Liver (tissue), 9 donors: ENCODE results near the gene SH3D19. TPM values are rescaled to one million over a fixed set of nuclear protein-coding genes. Genes with fewer than 3 reads are reported as not detected.

ENCODE experiments used
- DNase-seq: peaks from one replicate; pipeline ENCODE4 v3.0.0-alpha.2; 2017; ENCODE audit warnings: low spot score
- H3K27ac ChIP-seq, 2 donors: one replicate each; pipeline ENCODE4 v1.7.0; 2013; ENCODE audit warnings: inconsistent platforms in 2 of 2, low read length in 2 of 2, control low read depth in 1 of 2, low read depth in 1 of 2, mild to moderate bottlenecking in 1 of 2
- H3K27me3 ChIP-seq, 4 donors: one replicate each; pipeline versions ENCODE4 v1.6.1 to v1.7.0; 2013; ENCODE audit warnings: low read length in 3 of 4, inconsistent platforms in 1 of 4, mild to moderate bottlenecking in 1 of 4, moderate library complexity in 1 of 4; ENCODE audit not compliant: control insufficient read depth in 4 of 4, insufficient read depth in 4 of 4
- H3K36me3 ChIP-seq, 4 donors: one replicate each; pipeline versions ENCODE4 v1.6.1 to v1.7.0; 2013; ENCODE audit warnings: low read length in 3 of 4, mild to moderate bottlenecking in 3 of 4, low read depth in 1 of 4, moderate library complexity in 1 of 4; ENCODE audit not compliant: control insufficient read depth in 4 of 4, insufficient read depth in 3 of 4
- H3K4me1 ChIP-seq, 4 donors: one replicate each; pipeline versions ENCODE4 v1.6.1 to v1.7.0; 2013; ENCODE audit warnings: low read length in 3 of 4, mild to moderate bottlenecking in 3 of 4, moderate library complexity in 1 of 4; ENCODE audit not compliant: control insufficient read depth in 4 of 4, insufficient read depth in 4 of 4
- H3K4me3 ChIP-seq, 3 donors: one replicate each; pipeline versions ENCODE4 v1.6.1 to v1.7.0; 2013; ENCODE audit warnings: low read length in 3 of 3, control low read depth in 1 of 3, low read depth in 1 of 3, mild to moderate bottlenecking in 1 of 3
- H3K9ac ChIP-seq, 2 donors: one replicate each; pipeline ENCODE4 v1.7.0; 2013; ENCODE audit warnings: low read length in 2 of 2, mild to moderate bottlenecking in 2 of 2, moderate library complexity in 2 of 2, control low read depth in 1 of 2, low read depth in 1 of 2
- H3K9me3 ChIP-seq, 4 donors: one replicate each; pipeline versions ENCODE4 v1.6.1 to v1.7.0; 2013; ENCODE audit warnings: low read length in 3 of 4; ENCODE audit not compliant: control insufficient read depth in 4 of 4
- EGR1 ChIP-seq, 2 donors: IDR thresholded peaks; 2 replicates each; pipeline ENCODE4 v1.6.1; 2016 to 2018; ENCODE audit warnings: antibody characterized with exemption in 2 of 2, low read depth in 2 of 2
- FOXA1 ChIP-seq: IDR thresholded peaks from 2 replicates; pipeline ENCODE4 v1.6.1; 2016; ENCODE audit warnings: antibody characterized with exemption
- FOXA2 ChIP-seq: IDR thresholded peaks from 2 replicates; pipeline ENCODE4 v1.6.1; 2016; ENCODE audit warnings: antibody characterized with exemption
- GABPA ChIP-seq, 2 donors: IDR thresholded peaks in 1 of 2; conservative IDR thresholded peaks in 1 of 2; 2 replicates each; pipeline ENCODE4 v1.6.1; 2016; ENCODE audit warnings: antibody characterized with exemption in 2 of 2, mild to moderate bottlenecking in 1 of 2, moderate library complexity in 1 of 2
- HNF4A ChIP-seq, 2 donors: conservative IDR thresholded peaks; 2 replicates each; pipeline ENCODE4 v1.6.1; 2016; ENCODE audit warnings: antibody characterized with exemption in 2 of 2, mild to moderate bottlenecking in 2 of 2
- HNF4G ChIP-seq: IDR thresholded peaks from 2 replicates; pipeline ENCODE4 v1.6.1; 2016; ENCODE audit warnings: antibody characterized with exemption
- JUND ChIP-seq, 2 donors: IDR thresholded peaks; 2 replicates each; pipeline ENCODE4 v1.6.1; 2016; ENCODE audit warnings: antibody characterized with exemption in 2 of 2
- NR2F2 ChIP-seq: IDR thresholded peaks from 2 replicates; pipeline ENCODE4 v1.6.1; 2016; ENCODE audit warnings: antibody characterized with exemption
- RAD21 ChIP-seq, 2 donors: IDR thresholded peaks; 2 replicates each; pipeline ENCODE4 v1.6.1; 2016; ENCODE audit warnings: antibody characterized with exemption in 2 of 2, mild to moderate bottlenecking in 2 of 2
- REST ChIP-seq: IDR thresholded peaks from 2 replicates; pipeline ENCODE4 v1.6.1; 2016; ENCODE audit warnings: antibody characterized with exemption, mild to moderate bottlenecking
- RXRA ChIP-seq, 2 donors: IDR thresholded peaks; 2 replicates each; pipeline ENCODE4 v1.6.1; 2017 to 2018; ENCODE audit warnings: antibody characterized with exemption in 2 of 2, mild to moderate bottlenecking in 1 of 2
- SP1 ChIP-seq: IDR thresholded peaks from 2 replicates; pipeline ENCODE4 v1.6.1; 2018; ENCODE audit warnings: antibody characterized with exemption, mild to moderate bottlenecking
- TAF1 ChIP-seq: conservative IDR thresholded peaks from 2 replicates; pipeline ENCODE4 v1.6.1; 2016; ENCODE audit warnings: antibody characterized with exemption, mild to moderate bottlenecking
- YY1 ChIP-seq: IDR thresholded peaks from 2 replicates; pipeline ENCODE4 v1.6.1; 2016; ENCODE audit warnings: antibody characterized with exemption, mild to moderate bottlenecking
- WGBS: extraction: QIAGEN DNeasy Blood & Tissue Kit; methylation state at CpG from one replicate; pipeline ENCODE4 v1.1.7; 2013; 5-methylcytosine and 5-hydroxymethylcytosine counted together
- polyA plus RNA-seq, 2 donors: library from polyadenylated mRNA; stranded (reverse) in 1 of 2; unstranded in 1 of 2; fragments of 200-250 nt in 1 of 2; fragments of >200 nt in 1 of 2; fragmentation: Nextera tagmentation in 1 of 2; extraction: Ambion mirVana in 1 of 2; gene quantifications; one replicate each; pipeline versions ENCODE4 v1.2.1 to v1.2.3, GENCODE V29; 2013 to 2015
- total RNA-seq, 2 donors: library from RNA; depleted of rRNA; stranded (reverse); fragments of >200 nt; gene quantifications; one replicate each; pipeline ENCODE4 v1.2.3, GENCODE V29; 2014
- TF ChIP-seq, protein P1 (sequence below): IDR thresholded peaks from 2 replicates; pipeline ENCODE4 v1.6.1; 2016; ENCODE audit warnings: antibody characterized with exemption
- TF ChIP-seq, protein P2 (sequence below): IDR thresholded peaks from 2 replicates; pipeline ENCODE4 v1.6.1; 2016; ENCODE audit warnings: antibody characterized with exemption
- TF ChIP-seq, protein P3 (sequence below): IDR thresholded peaks from 2 replicates; pipeline ENCODE4 v1.6.1; 2016; ENCODE audit warnings: antibody characterized with exemption
- TF ChIP-seq, protein P4 (sequence below): fragments of 150-350 bp; IDR thresholded peaks from 2 replicates; pipeline ENCODE4 v1.5.1; 2017; ENCODE audit warnings: improper control_type of control experiment, low read depth, low read length; ENCODE audit not compliant: missing input control
- donor health status: healthy.
- donor health status: healthy.
- donor health status: healthy.
- donor health status: healthy.
- donor health status: healthy.

Gene SH3D19
- total and polyA plus RNA-seq, 4 donors, result 11.0 to 22.2 (median 17.1) TPM

GRCh38 chr4:151223465-151223864, 101.9 kb downstream of the SH3D19 start:
- H3K27me3 ChIP-seq, result no peaks in the 10 kb centered on the region
- DNase-seq, result no peak
- WGBS, result 71% methylated on average over 4 of the region's 4 CpGs
- TF ChIP-seq GABPA (IDR thresholded peaks at IDR 0.05 in 1 of 2, conservative IDR thresholded peaks at IDR 0.05 in 1 of 2) (no peak), RAD21 (IDR thresholded peaks at IDR 0.05) (no peak), FOXA2 (no peak), TAF1 (no peak), NR2F2 (no peak), HNF4G (no peak), HNF4A (conservative IDR thresholded peaks at IDR 0.05) (no peak), RXRA (IDR thresholded peaks at IDR 0.05) (no peak), YY1 (no peak), EGR1 (IDR thresholded peaks at IDR 0.05; ENCODE audit: low read depth in 2 of 2) (no peak), JUND (IDR thresholded peaks at IDR 0.05) (no peak), FOXA1 (no peak), REST (no peak), SP1 (no peak)
- TF ChIP-seq, protein P1, sequence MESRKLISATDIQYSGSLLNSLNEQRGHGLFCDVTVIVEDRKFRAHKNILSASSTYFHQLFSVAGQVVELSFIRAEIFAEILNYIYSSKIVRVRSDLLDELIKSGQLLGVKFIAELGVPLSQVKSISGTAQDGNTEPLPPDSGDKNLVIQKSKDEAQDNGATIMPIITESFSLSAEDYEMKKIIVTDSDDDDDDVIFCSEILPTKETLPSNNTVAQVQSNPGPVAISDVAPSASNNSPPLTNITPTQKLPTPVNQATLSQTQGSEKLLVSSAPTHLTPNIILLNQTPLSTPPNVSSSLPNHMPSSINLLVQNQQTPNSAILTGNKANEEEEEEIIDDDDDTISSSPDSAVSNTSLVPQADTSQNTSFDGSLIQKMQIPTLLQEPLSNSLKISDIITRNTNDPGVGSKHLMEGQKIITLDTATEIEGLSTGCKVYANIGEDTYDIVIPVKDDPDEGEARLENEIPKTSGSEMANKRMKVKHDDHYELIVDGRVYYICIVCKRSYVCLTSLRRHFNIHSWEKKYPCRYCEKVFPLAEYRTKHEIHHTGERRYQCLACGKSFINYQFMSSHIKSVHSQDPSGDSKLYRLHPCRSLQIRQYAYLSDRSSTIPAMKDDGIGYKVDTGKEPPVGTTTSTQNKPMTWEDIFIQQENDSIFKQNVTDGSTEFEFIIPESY, result no peak
- TF ChIP-seq, protein P2, sequence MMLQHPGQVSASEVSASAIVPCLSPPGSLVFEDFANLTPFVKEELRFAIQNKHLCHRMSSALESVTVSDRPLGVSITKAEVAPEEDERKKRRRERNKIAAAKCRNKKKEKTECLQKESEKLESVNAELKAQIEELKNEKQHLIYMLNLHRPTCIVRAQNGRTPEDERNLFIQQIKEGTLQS, result no peak
- TF ChIP-seq, protein P3, sequence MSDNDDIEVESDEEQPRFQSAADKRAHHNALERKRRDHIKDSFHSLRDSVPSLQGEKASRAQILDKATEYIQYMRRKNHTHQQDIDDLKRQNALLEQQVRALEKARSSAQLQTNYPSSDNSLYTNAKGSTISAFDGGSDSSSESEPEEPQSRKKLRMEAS, result no peak
- TF ChIP-seq, protein P4, sequence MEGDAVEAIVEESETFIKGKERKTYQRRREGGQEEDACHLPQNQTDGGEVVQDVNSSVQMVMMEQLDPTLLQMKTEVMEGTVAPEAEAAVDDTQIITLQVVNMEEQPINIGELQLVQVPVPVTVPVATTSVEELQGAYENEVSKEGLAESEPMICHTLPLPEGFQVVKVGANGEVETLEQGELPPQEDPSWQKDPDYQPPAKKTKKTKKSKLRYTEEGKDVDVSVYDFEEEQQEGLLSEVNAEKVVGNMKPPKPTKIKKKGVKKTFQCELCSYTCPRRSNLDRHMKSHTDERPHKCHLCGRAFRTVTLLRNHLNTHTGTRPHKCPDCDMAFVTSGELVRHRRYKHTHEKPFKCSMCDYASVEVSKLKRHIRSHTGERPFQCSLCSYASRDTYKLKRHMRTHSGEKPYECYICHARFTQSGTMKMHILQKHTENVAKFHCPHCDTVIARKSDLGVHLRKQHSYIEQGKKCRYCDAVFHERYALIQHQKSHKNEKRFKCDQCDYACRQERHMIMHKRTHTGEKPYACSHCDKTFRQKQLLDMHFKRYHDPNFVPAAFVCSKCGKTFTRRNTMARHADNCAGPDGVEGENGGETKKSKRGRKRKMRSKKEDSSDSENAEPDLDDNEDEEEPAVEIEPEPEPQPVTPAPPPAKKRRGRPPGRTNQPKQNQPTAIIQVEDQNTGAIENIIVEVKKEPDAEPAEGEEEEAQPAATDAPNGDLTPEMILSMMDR, result no peak
- H3K4me1 ChIP-seq, result peaks cover 0 to 4% (median 3%) of the 10 kb centered on the region in 4 donors
- no peak overlapping the region for H3K4me3 ChIP-seq
- H3K9me3 ChIP-seq, result no peaks in the 10 kb centered on the region
- peaks cover 0 to 2% (median 0%) of the 10 kb centered on the region in 4 donors for H3K36me3 ChIP-seq
- no peak overlapping the region for H3K9ac ChIP-seq
- H3K27ac ChIP-seq, result no peak overlapping the region
